DMS79 (cell line): ENCODE measurements around the gene TET1.
A peak's percentile ranks its signal among the peaks of the same experiment; 100 is the strongest.
"Not testable (repeated sequence)": the region's sequence is repeated elsewhere in the genome, so short reads cannot be mapped to it uniquely, and the experiment has no call there.

Experiments
- DNase-seq: peaks from one replicate; lab custom pipeline; 2025; lab: John Stamatoyannopoulos, UW

TET1 gene

GRCh38 chr10:68564712-68565111 is 4.6 kb downstream of the TET1 start:
- DNase-seq = no peak

- no peak for DNase-seq
Observed at GRCh38 chr10:68565658-68566057, 5.5 kb downstream of the TET1 start.

GRCh38 chr10:68566351-68566750 is 6.2 kb downstream of the TET1 start:
- DNase-seq = no peak

GRCh38 chr10:68566955-68567354 is 6.8 kb downstream of the TET1 start:
- no peak for DNase-seq

GRCh38 chr10:68572151-68572550 is 12.0 kb downstream of the TET1 start:
- no peak for DNase-seq

- no peak for DNase-seq
Observed at GRCh38 chr10:68574051-68574450, 13.9 kb downstream of the TET1 start.

- no peak for DNase-seq
Observed at GRCh38 chr10:68576118-68576517, 16.0 kb downstream of the TET1 start.

- DNase-seq = no peak
Observed at GRCh38 chr10:68578974-68579373, 18.8 kb downstream of the TET1 start.

- not testable (repeated sequence) for DNase-seq
Observed at GRCh38 chr10:68584187-68584586, 24.1 kb downstream of the TET1 start.

GRCh38 chr10:68586606-68587305 is 26.6 kb downstream of the TET1 start:
- no peak for DNase-seq

GRCh38 chr10:68594405-68594804 is 34.3 kb downstream of the TET1 start:
- no peak for DNase-seq

- DNase-seq = no peak
Observed at GRCh38 chr10:68595513-68595912, 35.4 kb downstream of the TET1 start.

- DNase-seq = no peak
Observed at GRCh38 chr10:68597407-68597806, 37.3 kb downstream of the TET1 start.

- DNase-seq = peak; percentile 56
Observed at GRCh38 chr10:68598978-68599770, 39.0 kb downstream of the TET1 start.

GRCh38 chr10:68599771-68600040 is 39.6 kb downstream of the TET1 start:
- no peak for DNase-seq

- peak; percentile 78 for DNase-seq
Observed at GRCh38 chr10:68600041-68600778, 40.1 kb downstream of the TET1 start.

- DNase-seq = no peak
Observed at GRCh38 chr10:68601501-68602265, 41.5 kb downstream of the TET1 start.

GRCh38 chr10:68602434-68602833 is 42.3 kb downstream of the TET1 start:
- DNase-seq = no peak

- DNase-seq = no peak
Observed at GRCh38 chr10:68603766-68604165, 43.6 kb downstream of the TET1 start.

- DNase-seq = no peak
Observed at GRCh38 chr10:68604441-68604840, 44.3 kb downstream of the TET1 start.

- DNase-seq = no peak
Observed at GRCh38 chr10:68606918-68607317, 46.8 kb downstream of the TET1 start.

- DNase-seq = not testable (repeated sequence)
Observed at GRCh38 chr10:68610023-68610422, 49.9 kb downstream of the TET1 start.
